HG02678 (cell line): Measurements from ENCODE around the gene AK3.
A peak's percentile ranks its signal among the peaks of the same experiment; 100 is the strongest.
"Not testable (repeated sequence)": the region's sequence is repeated elsewhere in the genome, so short reads cannot be mapped to it uniquely, and the experiment has no call there.

Source experiments
- ATAC-seq: cut with Tn5 transposase; IDR thresholded peaks from one replicate; pipeline ENCODE4 v1.9.1; 2021; ENCODE audit warnings: mild to moderate bottlenecking, moderate library complexity; ENCODE audit not compliant: unreplicated experiment

The AK3 gene

DNA sequence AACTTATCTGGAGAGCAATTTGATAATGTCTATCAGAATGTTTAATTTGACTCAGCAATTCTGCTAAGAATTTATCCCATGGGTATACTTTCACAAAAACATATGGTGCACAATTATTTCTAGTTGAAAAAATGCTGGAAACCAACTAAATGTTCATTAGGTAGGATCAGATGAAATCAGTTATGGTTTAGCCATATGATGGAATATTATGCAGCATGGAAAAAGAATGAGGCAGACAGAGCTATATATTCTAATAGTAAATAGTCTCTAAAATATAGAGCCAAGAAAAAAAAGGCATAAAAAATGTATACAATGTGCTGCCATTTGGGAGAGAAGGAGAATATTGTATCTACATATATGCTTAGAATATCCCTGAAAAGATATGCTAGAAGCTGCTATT, 71.1 kb downstream of the AK3 start:
- no peak for ATAC-seq

DNA sequence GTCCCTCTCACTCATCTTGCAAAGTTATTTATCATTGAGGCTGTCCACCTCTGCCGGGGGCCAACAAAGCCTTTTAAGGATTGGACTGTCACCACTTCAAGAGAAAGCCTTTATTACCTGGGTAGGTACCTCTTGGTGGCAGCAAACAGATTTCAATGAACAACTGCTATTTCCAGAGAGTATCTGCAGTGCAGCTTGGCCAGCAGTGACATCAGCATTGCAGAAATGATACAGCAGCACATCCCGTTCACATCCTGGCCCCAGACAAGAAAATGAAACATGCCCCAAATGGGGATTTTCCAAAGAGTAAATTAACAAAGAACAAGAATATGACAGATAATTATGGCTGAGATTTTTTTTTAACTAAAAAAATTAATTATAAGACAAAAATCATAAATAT, 72.4 kb downstream of the AK3 start:
- no peak for ATAC-seq

DNA sequence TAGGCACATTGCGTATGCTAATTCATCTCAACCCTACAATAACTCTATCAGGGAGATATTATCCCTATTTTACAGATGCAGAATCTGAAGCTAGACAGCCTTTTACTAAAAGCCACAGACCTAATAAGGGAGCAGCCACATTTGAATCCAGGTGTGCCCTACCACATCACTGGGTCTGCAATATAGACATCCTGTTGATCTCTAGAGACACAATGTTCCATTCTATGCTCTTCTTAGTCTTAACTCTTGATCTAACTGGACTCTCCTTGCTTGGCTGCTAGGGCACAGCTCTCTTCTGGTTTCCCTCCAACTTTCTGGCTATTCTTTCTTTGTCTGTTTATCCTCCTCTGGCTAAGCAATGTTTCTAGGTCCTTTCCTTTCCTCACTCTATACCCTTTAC, 73.3 kb downstream of the AK3 start:
- no peak for ATAC-seq

DNA sequence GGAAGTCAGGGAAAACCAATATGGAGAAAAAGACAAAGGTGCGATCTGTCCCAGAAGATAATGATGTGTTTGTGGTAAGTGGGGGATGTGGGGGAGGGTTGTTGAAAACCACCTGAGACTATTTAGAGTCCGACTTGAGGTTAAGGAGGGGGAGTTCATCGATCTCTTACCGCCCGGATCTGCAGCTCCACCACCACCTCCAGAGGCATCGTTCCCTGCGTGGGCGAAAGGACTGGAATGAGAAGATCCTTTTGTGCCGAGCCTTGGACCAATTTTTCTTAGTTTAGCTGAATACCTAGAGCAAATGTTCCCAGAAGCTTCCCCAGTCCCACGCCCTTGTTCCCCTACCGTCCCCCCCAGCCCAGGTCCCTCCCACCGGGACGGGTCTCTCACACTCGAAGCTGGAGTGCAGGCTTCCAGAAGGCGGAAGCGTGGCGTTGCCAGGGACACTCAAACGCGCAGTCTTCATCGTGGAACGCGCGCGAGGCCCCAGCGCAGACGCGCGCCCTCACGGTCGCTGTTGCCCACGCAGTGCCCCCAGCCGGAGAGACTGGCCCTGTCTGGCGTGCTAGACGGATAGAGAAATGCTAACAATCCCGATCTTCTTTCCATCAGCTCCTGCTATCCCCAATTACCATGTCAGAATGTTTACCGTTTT, 74.8 kb downstream of the AK3 start, which contains the start of gene SPATA6L:
Gene SPATA6L, minus strand, starts transcription at position 439 of the 658 bp plus-strand sequence. Its CDS starts 230 bp downstream, at position 209.
- ATAC-seq, result peak; percentile 31

DNA sequence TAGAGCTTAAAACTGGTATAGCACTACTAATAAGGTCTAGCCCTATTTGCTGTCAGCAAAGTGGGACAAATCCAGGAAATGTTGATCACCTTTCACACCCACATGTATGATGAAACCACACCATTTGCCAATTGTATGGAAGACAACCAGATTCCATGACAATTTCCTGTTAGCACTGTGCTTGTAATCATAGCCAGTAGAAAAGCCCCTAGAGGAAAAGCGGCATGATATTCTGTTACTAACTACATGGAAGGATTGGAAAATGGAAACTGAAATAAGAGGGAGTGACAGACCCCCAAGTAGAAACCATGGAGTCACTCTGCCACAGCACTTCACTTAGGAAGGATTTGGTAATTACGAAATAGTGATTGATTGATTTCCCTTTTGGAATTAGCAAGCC, 75.6 kb downstream of the AK3 start:
- no peak for ATAC-seq

DNA sequence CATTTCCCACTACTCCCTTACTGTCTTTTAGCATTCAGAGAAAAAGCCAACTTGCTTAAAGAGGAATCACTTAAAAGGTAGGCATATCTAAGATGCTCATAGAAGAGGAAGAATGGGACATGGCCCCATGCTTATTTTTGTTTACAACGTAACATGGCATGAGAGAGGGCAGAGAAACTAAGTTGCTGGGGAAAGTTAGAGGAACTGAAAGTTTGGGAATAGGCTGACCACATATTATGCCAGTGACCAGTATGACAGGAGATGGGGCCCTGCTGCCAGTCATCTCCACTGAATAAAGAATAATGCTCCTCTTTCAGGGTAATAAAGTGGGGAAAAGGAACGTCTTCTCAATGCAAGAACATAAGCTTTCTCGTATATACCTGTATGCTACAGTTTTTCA, 77.0 kb downstream of the AK3 start:
- no peak for ATAC-seq

DNA sequence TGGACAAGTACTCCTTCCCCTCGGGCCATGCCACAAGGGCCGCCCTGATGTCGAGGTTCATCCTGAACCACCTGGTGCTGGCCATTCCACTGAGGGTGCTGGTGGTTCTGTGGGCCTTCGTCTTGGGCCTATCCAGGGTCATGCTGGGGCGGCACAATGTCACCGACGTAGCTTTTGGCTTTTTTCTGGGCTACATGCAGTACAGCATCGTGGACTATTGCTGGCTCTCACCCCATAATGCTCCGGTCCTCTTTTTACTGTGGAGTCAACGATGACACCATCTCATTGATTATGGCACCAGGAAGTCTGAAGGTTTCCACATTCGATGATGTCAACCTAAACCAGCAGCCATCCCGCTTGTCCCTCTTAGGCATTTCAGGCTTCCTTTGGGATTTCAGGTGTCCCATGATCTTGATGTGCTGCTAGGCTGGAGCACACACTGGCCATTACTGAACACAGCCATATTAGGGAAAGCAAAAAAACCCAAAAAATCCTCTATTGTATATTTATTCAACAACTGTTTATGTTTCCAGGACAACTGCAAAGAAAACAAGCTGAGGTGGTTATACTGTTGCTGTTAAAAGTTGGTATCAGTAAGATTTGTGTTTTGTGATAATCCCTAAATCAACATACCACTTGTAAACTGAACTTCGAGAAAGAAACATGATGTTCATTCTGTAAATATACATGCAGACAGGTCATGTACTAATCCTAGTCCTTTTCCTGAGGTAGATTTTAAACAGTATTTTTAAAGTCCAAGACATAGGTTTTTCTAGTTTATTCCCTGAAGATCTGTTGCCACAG, 77.8 kb downstream of the AK3 start:
- ATAC-seq, result no peak

DNA sequence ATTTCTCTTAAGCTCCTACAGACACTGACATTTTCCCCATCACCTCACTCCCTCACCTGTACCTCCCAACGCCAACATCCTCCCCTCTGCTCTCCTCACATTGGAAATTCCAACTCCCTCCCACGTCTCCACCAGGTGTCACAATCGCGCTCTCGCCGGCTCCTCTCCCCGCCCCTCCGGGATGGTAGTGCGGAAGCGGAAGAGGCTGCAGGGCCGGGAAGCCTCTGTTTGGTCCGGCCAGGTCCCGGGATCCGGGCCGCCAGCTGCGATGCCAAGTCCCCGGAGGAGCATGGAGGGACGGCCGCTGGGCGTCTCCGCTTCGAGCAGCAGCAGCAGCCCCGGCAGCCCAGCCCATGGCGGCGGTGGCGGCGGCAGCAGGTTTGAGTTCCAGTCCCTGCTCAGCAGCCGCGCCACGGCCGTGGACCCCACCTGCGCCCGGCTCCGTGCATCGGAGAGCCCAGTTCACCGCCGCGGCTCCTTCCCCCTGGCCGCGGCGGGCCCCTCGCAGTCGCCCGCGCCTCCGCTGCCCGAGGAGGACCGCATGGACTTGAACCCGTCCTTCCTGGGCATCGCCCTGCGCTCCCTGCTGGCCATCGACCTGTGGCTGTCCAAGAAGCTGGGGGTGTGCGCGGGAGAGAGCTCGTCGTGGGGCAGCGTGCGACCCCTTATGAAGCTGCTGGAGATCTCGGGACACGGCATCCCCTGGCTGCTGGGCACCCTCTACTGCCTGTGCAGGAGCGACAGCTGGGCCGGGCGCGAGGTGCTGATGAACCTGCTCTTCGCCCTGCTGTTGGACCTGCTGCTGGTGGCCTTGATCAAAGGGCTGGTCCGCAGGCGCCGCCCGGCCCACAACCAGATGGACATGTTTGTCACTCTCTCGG, 78.7 kb downstream of the AK3 start, which contains the start of gene PLPP6:
Gene PLPP6, plus strand, starts transcription at position 187 of the 881 bp plus-strand sequence. Its CDS starts 82 bp downstream, at position 269.
- peak; percentile 85 for ATAC-seq

DNA sequence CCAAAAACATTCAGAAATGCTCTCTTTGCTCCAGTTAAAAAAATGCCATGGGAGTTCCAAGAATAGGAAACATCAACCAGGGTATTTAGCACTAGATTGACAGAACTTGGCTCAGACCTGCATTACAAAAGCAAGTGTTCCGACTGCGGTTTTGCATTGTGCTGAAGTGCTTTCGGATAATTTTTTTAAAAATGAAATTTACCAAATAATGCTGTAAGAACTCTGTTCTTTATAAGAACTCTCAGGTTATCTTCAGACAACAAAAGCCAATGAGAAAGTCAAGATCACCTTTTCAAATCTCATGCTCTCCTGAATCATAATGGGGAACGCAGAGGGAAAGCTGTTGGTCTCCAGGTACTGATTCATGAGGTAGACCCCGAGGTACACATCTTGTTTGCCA, 79.4 kb downstream of the AK3 start:
- no peak for ATAC-seq

DNA sequence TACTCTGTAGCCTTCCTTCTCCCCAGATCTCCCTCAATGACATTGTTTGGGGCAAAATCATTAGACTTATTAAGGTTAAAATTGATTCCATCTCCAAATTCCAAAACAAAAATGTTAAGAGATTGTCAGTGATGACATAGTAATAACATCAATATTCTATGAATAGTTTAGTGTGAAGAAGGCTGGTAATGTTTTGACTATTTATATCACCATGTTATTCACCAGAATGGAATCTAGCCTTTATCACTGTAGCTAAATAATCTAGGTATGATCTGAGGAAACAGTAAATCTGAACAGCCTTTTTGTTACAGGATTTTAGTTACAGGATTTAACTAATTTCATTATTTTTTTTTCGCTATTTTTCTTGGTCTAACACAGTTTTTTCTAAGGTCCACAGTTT, 79.8 kb downstream of the AK3 start:
- no peak for ATAC-seq

DNA sequence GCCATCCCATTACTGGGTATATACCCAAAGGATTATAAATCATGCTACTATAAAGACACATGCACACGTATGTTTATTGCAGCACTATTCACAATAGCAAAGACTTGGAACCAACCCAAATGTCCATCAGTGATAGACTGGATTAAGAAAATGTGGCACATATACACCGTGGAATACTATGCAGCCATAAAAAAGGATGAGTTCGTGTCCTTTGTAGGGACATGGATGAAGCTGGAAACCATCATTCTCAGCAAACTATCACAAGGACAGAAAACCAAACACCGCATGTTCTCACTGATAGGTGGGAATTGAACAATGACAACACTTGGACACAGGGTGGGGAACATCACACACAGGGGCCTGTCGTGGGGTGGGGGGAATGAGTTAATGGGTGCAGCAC, 80.3 kb downstream of the AK3 start:
- ATAC-seq, result not testable (repeated sequence)
